Endothelial cell (in vitro differentiated cells): ENCODE measurements around the gene LGALS7B. TPM values are rescaled to one million over a fixed set of nuclear protein-coding genes. Genes with fewer than 3 reads are reported as not detected.
"Not testable (repeated sequence)": the region's sequence is repeated elsewhere in the genome, so short reads cannot be mapped to it uniquely, and the experiment has no call there.

Experiments
- DNase-seq: peaks from one replicate; pipeline ENCODE4 v3.0.0; 2021; ENCODE audit warnings: low spot score
- H3K27ac Mint-ChIP-seq: one replicate; pipeline ENCODE4 v1.8.0; 2021; ENCODE audit warnings: mixed read lengths, inconsistent platforms; ENCODE audit not compliant: unreplicated experiment
- H3K27me3 Mint-ChIP-seq: one replicate; pipeline ENCODE4 v1.8.0; 2021; ENCODE audit warnings: mild to moderate bottlenecking, moderate library complexity, mixed read lengths, inconsistent platforms; ENCODE audit not compliant: unreplicated experiment
- H3K36me3 Mint-ChIP-seq: one replicate; pipeline ENCODE4 v1.8.0; 2021; ENCODE audit warnings: mild to moderate bottlenecking, low read depth, mixed read lengths, inconsistent platforms; ENCODE audit not compliant: unreplicated experiment
- H3K4me1 Mint-ChIP-seq: one replicate; pipeline ENCODE4 v1.8.0; 2021; ENCODE audit warnings: mild to moderate bottlenecking, mixed read lengths, inconsistent platforms; ENCODE audit not compliant: unreplicated experiment
- H3K4me3 Mint-ChIP-seq: one replicate; pipeline ENCODE4 v1.8.0; 2021; ENCODE audit warnings: mild to moderate bottlenecking, mixed read lengths, inconsistent platforms; ENCODE audit not compliant: unreplicated experiment
- H3K9me3 Mint-ChIP-seq: one replicate; pipeline ENCODE4 v1.8.0; 2021; ENCODE audit warnings: mixed read lengths, inconsistent platforms; ENCODE audit not compliant: unreplicated experiment
- total RNA-seq: library from RNA; stranded (reverse); fragmentation: NEBNext Ultra II Directional; extraction: Animal tissue kit (Norgen Biotek cat#: 25700); gene quantifications from one replicate; pipeline ENCODE4 v1.2.1, GENCODE V29; 2021; ENCODE audit not compliant: unreplicated experiment
- TF ChIP-seq, protein P1 (sequence below): fragments of 200-600 bp; sonication (generic); IDR thresholded peaks from one replicate; pipeline ENCODE4 v1.5.0; 2021; ENCODE audit warnings: antibody characterized with exemption; ENCODE audit not compliant: unreplicated experiment

The LGALS7B gene
- total RNA-seq, 1 donor from 2014 or later = 18.8 TPM

DNA sequence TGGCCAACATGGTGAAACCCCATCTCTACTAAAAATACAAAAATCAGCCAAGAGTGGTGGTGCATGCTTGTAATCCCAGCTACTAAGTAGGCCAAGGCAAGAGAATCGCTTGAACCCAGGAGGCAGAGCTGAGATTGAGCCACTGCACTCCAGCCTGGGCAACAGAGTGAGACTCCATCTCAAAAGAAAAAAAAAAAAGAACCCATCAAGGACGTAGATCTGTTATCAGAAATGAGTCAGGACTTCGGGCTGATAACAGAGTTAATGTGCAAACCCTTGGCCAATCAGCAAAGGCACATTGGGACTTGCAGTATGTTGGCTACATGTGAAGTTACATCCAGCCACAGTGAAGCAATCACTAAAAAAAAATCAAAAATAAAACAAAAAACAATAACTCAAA lies 4.8 kb upstream of the LGALS7B start:
- Mint-ChIP-seq H3K27ac (no peak overlapping the region), H3K4me3 (no peak overlapping the region), H3K4me1 (peaks cover 8% of the 10 kb centered on the region), H3K27me3 (peaks cover 7% of the 10 kb centered on the region), H3K9me3 (no peaks in the 10 kb centered on the region), H3K36me3 (no peaks in the 10 kb centered on the region)
- TF ChIP-seq, protein P1, sequence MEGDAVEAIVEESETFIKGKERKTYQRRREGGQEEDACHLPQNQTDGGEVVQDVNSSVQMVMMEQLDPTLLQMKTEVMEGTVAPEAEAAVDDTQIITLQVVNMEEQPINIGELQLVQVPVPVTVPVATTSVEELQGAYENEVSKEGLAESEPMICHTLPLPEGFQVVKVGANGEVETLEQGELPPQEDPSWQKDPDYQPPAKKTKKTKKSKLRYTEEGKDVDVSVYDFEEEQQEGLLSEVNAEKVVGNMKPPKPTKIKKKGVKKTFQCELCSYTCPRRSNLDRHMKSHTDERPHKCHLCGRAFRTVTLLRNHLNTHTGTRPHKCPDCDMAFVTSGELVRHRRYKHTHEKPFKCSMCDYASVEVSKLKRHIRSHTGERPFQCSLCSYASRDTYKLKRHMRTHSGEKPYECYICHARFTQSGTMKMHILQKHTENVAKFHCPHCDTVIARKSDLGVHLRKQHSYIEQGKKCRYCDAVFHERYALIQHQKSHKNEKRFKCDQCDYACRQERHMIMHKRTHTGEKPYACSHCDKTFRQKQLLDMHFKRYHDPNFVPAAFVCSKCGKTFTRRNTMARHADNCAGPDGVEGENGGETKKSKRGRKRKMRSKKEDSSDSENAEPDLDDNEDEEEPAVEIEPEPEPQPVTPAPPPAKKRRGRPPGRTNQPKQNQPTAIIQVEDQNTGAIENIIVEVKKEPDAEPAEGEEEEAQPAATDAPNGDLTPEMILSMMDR = no peak
- no peak for DNase-seq

DNA sequence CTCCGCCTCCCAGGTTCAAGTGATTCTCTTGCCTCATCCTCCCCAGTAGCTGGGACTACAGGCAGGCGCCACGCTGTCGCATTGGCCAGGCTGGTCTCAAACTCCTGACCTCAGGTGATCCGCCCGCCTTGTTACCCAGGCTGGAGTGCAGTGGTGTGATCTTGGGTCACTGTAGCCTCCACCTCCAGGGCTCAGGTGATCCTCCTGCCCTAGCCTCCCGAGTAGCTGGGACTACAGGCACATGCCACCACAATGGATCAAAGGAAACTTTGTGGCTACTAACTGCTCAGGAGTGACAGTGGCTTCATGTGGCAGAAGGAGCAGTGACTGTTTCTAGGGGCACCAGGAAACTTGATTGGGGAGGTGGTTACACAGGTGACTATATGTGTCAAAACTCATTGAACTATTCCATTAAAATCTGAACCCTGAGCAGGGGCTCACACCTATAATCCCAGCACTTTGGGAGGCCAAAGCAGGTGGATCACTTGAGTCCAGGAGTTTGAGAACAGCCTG lies 3.8 kb upstream of the LGALS7B start:
- Mint-ChIP-seq H3K9me3 (no peaks in the 10 kb centered on the region), H3K27me3 (peaks cover 7% of the 10 kb centered on the region), H3K4me3 (no peak overlapping the region), H3K27ac (no peak overlapping the region), H3K4me1 (peaks cover 8% of the 10 kb centered on the region), H3K36me3 (no peaks in the 10 kb centered on the region)
- TF ChIP-seq, protein P1 = no peak
- DNase-seq = no peak

DNA sequence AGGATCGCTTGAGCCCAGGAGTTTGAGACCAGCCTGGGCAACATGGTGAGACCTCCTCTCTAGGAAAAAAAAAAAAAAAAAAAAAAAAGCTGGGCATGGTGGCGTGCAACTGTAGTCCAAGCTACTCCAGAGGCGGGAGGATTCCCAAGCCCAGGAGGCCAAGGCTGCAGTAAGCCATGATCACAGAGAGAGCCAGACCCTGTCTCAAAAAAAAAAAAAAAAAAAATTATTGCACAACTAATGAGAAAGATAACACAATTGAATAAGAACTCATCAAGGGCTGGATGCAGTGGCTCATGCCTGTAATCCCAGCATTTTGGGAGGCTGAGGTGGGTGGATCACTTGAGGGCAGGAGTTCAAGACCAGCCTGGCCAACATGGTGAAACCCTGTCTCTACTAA lies 2.9 kb upstream of the LGALS7B start:
- not testable (repeated sequence) for H3K4me1 Mint-ChIP-seq, DNase-seq, H3K4me3 Mint-ChIP-seq, H3K27ac Mint-ChIP-seq, H3K9me3 Mint-ChIP-seq, H3K27me3 Mint-ChIP-seq, H3K36me3 Mint-ChIP-seq

DNA sequence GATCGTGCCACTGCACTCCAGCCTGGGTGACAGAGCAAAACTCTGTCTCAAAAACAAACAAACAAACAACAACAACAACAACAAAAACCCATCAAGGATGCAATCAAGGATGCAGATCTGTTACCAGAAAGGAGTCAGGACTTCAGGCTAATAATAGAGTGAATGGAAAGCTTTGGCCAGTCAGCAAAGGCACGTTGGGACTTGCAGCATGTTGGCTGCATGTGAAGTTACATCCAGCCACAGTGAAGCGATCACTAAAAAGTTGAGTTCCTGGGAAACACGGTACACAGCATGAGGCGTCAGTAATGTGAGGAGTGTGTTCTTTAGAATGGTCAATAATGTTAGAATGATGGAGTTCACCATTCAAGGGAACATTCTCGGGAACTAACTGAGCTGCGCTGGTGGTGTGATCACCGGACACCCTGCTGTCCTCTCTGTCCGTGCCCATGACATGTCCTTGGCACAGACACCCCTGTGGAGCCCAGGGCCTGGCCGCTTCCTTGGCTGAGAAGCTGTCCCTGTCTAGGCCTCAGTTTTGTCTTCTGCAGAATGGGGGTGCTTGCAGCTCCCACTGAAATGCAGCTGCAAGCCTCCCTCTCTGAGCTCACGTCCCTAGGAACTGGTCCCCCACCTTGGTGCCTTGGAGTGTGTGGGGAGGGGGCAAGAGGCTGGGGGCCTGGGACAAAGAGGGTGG lies 2.3 kb upstream of the LGALS7B start:
- H3K4me1 Mint-ChIP-seq = peaks cover 8% of the 10 kb centered on the region
- peaks cover 7% of the 10 kb centered on the region for H3K27me3 Mint-ChIP-seq
- H3K9me3 Mint-ChIP-seq = no peaks in the 10 kb centered on the region
- H3K36me3 Mint-ChIP-seq = no peaks in the 10 kb centered on the region
- no peak overlapping the region for H3K27ac Mint-ChIP-seq
- DNase-seq = no peak
- TF ChIP-seq, protein P1 = no peak
- no peak overlapping the region for H3K4me3 Mint-ChIP-seq

DNA sequence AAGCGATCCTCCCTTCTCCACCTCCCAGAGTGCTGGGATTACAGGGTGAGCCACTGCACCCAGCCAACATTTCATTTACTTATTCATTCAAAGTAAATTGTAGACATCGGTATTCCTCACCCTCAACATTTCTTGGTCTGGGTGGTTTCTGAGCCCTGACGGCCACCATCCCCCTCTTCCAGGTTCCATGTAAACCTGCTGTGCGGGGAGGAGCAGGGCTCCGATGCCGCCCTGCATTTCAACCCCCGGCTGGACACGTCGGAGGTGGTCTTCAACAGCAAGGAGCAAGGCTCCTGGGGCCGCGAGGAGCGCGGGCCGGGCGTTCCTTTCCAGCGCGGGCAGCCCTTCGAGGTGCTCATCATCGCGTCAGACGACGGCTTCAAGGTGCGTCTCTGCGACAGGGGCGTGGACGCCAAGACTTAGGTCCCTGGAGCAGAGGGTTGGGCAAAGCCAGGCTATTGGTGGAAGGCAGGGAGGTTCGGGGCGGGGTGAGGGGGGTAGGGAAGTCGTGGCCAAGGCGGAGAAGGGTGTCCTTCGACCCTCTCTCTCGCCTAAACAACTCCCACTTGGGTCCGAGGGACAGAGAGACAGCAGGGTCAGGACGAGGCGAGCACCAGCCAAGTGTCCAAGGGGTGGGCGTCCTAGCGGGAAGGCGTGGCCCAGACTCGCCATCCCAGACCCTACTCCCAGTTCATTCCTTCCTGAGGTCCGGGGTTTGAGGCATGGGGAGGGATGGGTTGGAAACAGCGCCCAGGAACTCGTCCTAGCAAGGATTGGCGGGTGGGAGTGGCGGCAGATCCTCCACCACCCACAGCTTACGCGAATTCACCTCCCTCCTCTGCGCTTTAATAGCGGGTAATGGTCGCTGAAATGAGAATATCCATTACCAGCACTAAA lies 1.8 kb downstream of the LGALS7B start:
- peaks cover 14% of the 10 kb centered on the region for H3K4me1 Mint-ChIP-seq
- not testable (repeated sequence) for H3K36me3 Mint-ChIP-seq, H3K4me3 Mint-ChIP-seq, DNase-seq, H3K9me3 Mint-ChIP-seq, H3K27me3 Mint-ChIP-seq, H3K27ac Mint-ChIP-seq

DNA sequence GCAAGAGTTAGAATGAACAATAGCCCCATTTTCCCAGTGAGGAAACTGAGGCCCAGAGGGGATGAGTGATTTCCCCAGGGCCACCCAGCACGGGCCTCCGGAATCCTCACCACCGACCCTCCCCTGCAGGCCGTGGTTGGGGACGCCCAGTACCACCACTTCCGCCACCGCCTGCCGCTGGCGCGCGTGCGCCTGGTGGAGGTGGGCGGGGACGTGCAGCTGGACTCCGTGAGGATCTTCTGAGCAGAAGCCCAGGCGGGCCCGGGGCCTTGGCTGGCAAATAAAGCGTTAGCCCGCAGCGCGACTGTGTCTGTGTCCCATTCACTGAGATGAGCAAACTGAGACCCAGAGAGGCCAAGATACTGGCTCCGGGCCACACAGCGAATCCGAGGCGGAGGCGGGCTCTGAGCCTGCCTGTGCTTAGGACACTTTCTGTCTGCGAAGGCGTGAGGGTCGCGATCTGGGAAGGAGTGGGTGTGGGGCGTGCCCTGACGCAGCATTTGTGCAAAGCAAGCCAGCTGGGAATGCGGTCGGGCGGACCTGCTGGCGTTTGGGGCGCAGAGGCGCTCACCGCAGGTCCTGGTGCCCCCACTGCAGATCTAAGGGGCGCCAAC lies 2.6 kb downstream of the LGALS7B start:
- H3K4me3 Mint-ChIP-seq, H3K36me3 Mint-ChIP-seq, H3K27me3 Mint-ChIP-seq, H3K9me3 Mint-ChIP-seq, H3K27ac Mint-ChIP-seq, DNase-seq: not testable (repeated sequence)
- H3K4me1 Mint-ChIP-seq = peaks cover 14% of the 10 kb centered on the region
